A549 (cell line): ENCODE results near the gene PALLD.

ENCODE experiments used
- JUN ChIP-seq, 2 experiments: fragments of >200 bp; sonication (Bioruptor Twin); formaldehyde crosslinking; IDR thresholded peaks; 2 replicates in 1 of 2; 3 replicates in 1 of 2; pipeline ENCODE4 v1.6.1; 2016 to 2017
- KDM1A ChIP-seq: fragments of 200-600 bp; sonication (generic); IDR thresholded peaks from 2 replicates; pipeline ENCODE4 v1.6.1; 2016; ENCODE audit warnings: low read depth, mild to moderate bottlenecking
- POLR2A ChIP-seq: IDR thresholded peaks from 2 replicates; pipeline ENCODE4 v1.6.1; 2012; ENCODE audit warnings: mild to moderate bottlenecking, low read length

GRCh38 chr4:168739886-168740285 is 243.0 kb downstream of the PALLD start:
- TF ChIP-seq KDM1A (no peak), POLR2A (no peak), JUN (IDR thresholded peaks at IDR 0.05) (no peak)
